CD4-positive, CD25-positive, alpha-beta regulatory T cell (primary cell): ENCODE results near the gene MEDAG. TPM values are rescaled to one million over a fixed set of nuclear protein-coding genes. Genes with fewer than 3 reads are reported as not detected.

Experiments used
- ATAC-seq, 2 donors: fragments of 150-1000 bp; cut with Tn5 transposase; one replicate each; pipeline ENCODE4 v1.10.0; 2021; ENCODE audit warnings: low read depth in 2 of 2, moderate number of reproducible peaks in 2 of 2, moderate library complexity in 1 of 2
- DNase-seq, 3 donors: peaks; one replicate each; pipeline versions ENCODE4 v3.0.0 to v3.0.0-alpha.2; 2012 to 2022; ENCODE audit warnings: mixed read lengths in 1 of 3
- H3K27ac ChIP-seq: one replicate; pipeline ENCODE4 v1.7.0; 2013; ENCODE audit warnings: mild to moderate bottlenecking, low read length; ENCODE audit not compliant: insufficient read depth, poor library complexity, severe bottlenecking
- H3K27me3 ChIP-seq: one replicate; pipeline ENCODE4 v1.7.0; 2013; ENCODE audit warnings: low read length; ENCODE audit not compliant: control insufficient read depth, insufficient read depth
- H3K36me3 ChIP-seq: one replicate; pipeline ENCODE4 v1.7.0; 2013; ENCODE audit warnings: mild to moderate bottlenecking, low read length, moderate library complexity; ENCODE audit not compliant: control insufficient read depth, insufficient read depth
- H3K4me1 ChIP-seq: 2 replicates; pipeline ENCODE4 v1.7.0; 2013; ENCODE audit warnings: mild to moderate bottlenecking, low read length; ENCODE audit not compliant: insufficient read depth, control insufficient read depth, poor library complexity, severe bottlenecking
- H3K4me3 ChIP-seq: one replicate; pipeline ENCODE4 v1.7.0; 2013; ENCODE audit warnings: low read depth, mild to moderate bottlenecking, low read length, moderate library complexity
- H3K9me3 ChIP-seq, 2 experiments: 1 replicate in 1 of 2; 2 replicates in 1 of 2; pipeline ENCODE4 v1.7.0; 2013; ENCODE audit warnings: low read length in 2 of 2, mild to moderate bottlenecking in 1 of 2, moderate library complexity in 1 of 2; ENCODE audit not compliant: control insufficient read depth in 2 of 2
- H3K27ac Mint-ChIP-seq, 3 donors: one replicate each; pipeline ENCODE4 v1.8.0; 2020 to 2022; ENCODE audit warnings: mild to moderate bottlenecking in 3 of 3, mixed read lengths in 3 of 3, moderate library complexity in 2 of 3
- H3K27me3 Mint-ChIP-seq: one replicate; pipeline ENCODE4 v1.8.0; 2022; ENCODE audit warnings: mild to moderate bottlenecking, mixed read lengths
- H3K36me3 Mint-ChIP-seq: one replicate; pipeline ENCODE4 v1.8.0; 2020; ENCODE audit warnings: mixed read lengths
- H3K4me1 Mint-ChIP-seq, 4 donors: one replicate each; pipeline ENCODE4 v1.8.0; 2020 to 2022; ENCODE audit warnings: mixed read lengths in 4 of 4, mild to moderate bottlenecking in 1 of 4
- H3K4me3 Mint-ChIP-seq, 4 donors: one replicate each; pipeline ENCODE4 v1.8.0; 2020 to 2022; ENCODE audit warnings: mild to moderate bottlenecking in 4 of 4, mixed read lengths in 4 of 4, moderate library complexity in 3 of 4
- H3K9me3 Mint-ChIP-seq, 7 donors: one replicate each; pipeline ENCODE4 v1.8.0; 2020 to 2022; ENCODE audit warnings: mixed read lengths in 7 of 7, mild to moderate bottlenecking in 3 of 7, moderate library complexity in 2 of 7
- polyA plus RNA-seq, 4 donors: library from polyadenylated mRNA; unstranded; fragments of 300-500 nt; fragmentation: Illumina TruSeq; gene quantifications; one replicate each; pipeline ENCODE4 v1.2.3, GENCODE V29; 2021
- total RNA-seq: library from RNA; stranded (reverse); gene quantifications from one replicate; pipeline ENCODE4 v1.2.3, GENCODE V29; 2022

Gene MEDAG
- total and polyA plus RNA-seq, 5 donors from 2014 or later = 0.11 TPM; not detected in 4

DNA sequence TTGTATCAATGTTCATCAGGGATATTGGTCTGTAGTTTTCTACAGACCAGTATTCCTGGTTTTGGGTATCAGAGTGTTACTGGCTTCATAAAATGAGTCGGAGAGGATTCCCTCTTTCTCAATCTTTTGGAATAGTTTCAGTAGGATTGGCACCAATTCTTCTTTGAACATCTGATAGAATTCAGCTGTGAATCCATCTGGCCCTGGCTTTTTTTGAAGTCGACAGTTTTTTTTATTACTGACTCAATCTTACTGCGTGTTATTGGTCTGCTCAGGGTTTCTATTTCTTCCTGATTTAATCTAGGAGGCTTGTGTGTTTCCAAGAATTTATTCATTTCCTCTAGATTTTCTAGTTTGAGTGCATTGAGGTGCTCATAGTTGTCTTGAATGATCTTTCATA lies 37.8 kb downstream of the MEDAG start:
- Mint-ChIP-seq H3K36me3 (no peaks in the 10 kb centered on the region), H3K27me3 (peaks cover 31% of the 10 kb centered on the region), H3K4me3 (no peak overlapping the region), H3K27ac (no peak overlapping the region), H3K9me3 (peaks cover 0 to 11% (median 6%) of the 10 kb centered on the region in 7 donors), H3K4me1 (no peaks in the 10 kb centered on the region)
- Histone ChIP-seq H3K27ac (no peak overlapping the region), H3K9me3 (no peaks in the 10 kb centered on the region), H3K36me3 (no peaks in the 10 kb centered on the region), H3K4me1 (no peaks in the 10 kb centered on the region), H3K4me3 (no peak overlapping the region), H3K27me3 (peaks cover 2% of the 10 kb centered on the region)
- DNase-seq (no peak), ATAC-seq (no peak)

DNA sequence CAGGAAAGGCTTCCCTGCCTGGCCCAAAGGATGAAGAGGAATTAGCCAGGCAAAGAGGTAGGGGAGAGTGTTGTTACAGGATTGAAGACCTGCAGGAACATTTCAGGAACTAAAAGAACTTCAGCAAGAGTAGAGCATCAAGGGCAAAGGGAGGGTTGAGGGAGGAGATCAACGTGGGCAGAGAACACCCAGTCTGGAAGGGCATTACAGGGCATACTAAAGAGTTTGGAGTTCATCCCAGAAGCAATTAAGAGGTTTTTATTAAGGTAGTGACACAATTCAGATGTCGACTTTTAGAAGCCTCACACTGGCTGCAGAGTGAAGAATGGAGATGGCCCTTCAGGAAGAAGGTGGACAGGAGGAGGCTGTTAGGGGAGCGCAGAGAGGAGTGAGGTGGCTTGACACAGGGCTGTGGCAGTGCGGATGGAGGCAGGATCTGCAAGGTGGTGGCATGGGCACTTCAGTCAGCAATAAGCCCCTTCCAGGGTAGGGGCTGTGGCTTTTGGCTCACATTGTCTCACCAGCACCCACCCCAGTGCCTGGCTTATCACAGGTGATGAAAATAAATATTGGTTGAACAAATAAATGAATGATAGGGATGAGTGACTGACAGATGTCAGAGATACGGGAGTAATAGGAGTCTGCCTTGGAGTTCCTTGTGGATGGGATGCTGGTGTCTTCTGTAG lies 51.3 kb downstream of the MEDAG start:
- Mint-ChIP-seq H3K4me1 (no peaks in the 10 kb centered on the region), H3K27me3 (peaks cover 26% of the 10 kb centered on the region), H3K27ac (no peak overlapping the region), H3K9me3 (peaks cover 0 to 26% (median 6%) of the 10 kb centered on the region in 7 donors), H3K36me3 (no peaks in the 10 kb centered on the region), H3K4me3 (no peak overlapping the region)
- Histone ChIP-seq H3K27me3 (peaks cover 14% of the 10 kb centered on the region), H3K36me3 (no peaks in the 10 kb centered on the region), H3K4me3 (no peak overlapping the region), H3K9me3 (peaks cover 0 to 3% of the 10 kb centered on the region in 2 experiments), H3K4me1 (no peaks in the 10 kb centered on the region), H3K27ac (no peak overlapping the region)
- DNase-seq (no peak), ATAC-seq (no peak)

GRCh38 chr13:30959678-30960077 lies 53.6 kb downstream of the MEDAG start:
- H3K27ac ChIP-seq = no peak overlapping the region
- ATAC-seq = no peak
- H3K36me3 ChIP-seq = no peaks in the 10 kb centered on the region
- H3K9me3 ChIP-seq = peaks cover 0 to 3% of the 10 kb centered on the region in 2 experiments
- Mint-ChIP-seq H3K36me3 (no peaks in the 10 kb centered on the region), H3K27me3 (peaks cover 26% of the 10 kb centered on the region), H3K27ac (no peak overlapping the region), H3K4me1 (no peaks in the 10 kb centered on the region), H3K9me3 (peaks cover 0 to 27% (median 6%) of the 10 kb centered on the region in 7 donors), H3K4me3 (no peak overlapping the region)
- H3K4me3 ChIP-seq = no peak overlapping the region
- no peak for DNase-seq
- H3K27me3 ChIP-seq = peaks cover 16% of the 10 kb centered on the region
- H3K4me1 ChIP-seq = no peaks in the 10 kb centered on the region

DNA sequence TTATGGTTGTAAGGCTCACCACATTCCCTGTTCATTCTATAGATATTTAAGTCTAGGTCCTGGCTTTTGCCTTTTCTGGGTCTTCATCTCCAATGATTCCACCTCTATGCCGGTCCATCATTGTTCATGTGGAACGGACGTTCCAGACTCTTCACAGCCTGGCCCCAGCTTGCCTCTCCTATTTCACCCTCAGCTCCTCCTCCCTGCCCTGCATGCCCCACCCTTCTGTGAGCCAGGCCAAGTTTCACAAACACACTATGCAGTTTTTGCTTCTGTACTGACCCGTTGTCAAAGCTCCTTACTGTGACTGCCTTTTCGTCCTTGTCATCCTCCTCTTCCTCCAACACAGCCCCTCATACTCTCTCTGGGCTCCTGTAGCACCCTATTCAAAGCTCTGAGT lies 57.7 kb downstream of the MEDAG start:
- peaks cover 0 to 23% (median 6%) of the 10 kb centered on the region in 7 donors for H3K9me3 Mint-ChIP-seq
- DNase-seq (no peak), ATAC-seq (no peak)
- H3K9me3 ChIP-seq = peaks cover 0 to 3% of the 10 kb centered on the region in 2 experiments
- H3K4me1 Mint-ChIP-seq = no peaks in the 10 kb centered on the region
- peaks cover 15% of the 10 kb centered on the region for H3K27me3 ChIP-seq
- H3K27me3 Mint-ChIP-seq = peaks cover 19% of the 10 kb centered on the region
- H3K4me3 Mint-ChIP-seq = no peak overlapping the region
- no peak overlapping the region for H3K27ac ChIP-seq
- no peaks in the 10 kb centered on the region for H3K36me3 ChIP-seq
- no peak overlapping the region for H3K4me3 ChIP-seq
- H3K27ac Mint-ChIP-seq = no peak overlapping the region
- no peaks in the 10 kb centered on the region for H3K36me3 Mint-ChIP-seq
- H3K4me1 ChIP-seq = no peaks in the 10 kb centered on the region

GRCh38 chr13:30965380-30965779 lies 59.3 kb downstream of the MEDAG start:
- Mint-ChIP-seq H3K27ac (no peak overlapping the region), H3K36me3 (no peaks in the 10 kb centered on the region), H3K4me1 (no peaks in the 10 kb centered on the region), H3K9me3 (peaks cover 0 to 12% (median 0%) of the 10 kb centered on the region in 7 donors), H3K4me3 (no peak overlapping the region), H3K27me3 (peaks cover 22% of the 10 kb centered on the region)
- DNase-seq (no peak), ATAC-seq (no peak)
- Histone ChIP-seq H3K9me3 (no peaks in the 10 kb centered on the region), H3K27ac (no peak overlapping the region), H3K4me1 (no peaks in the 10 kb centered on the region), H3K27me3 (peaks cover 9% of the 10 kb centered on the region), H3K4me3 (no peak overlapping the region), H3K36me3 (no peaks in the 10 kb centered on the region)

- no peak for DNase-seq
- Histone ChIP-seq H3K4me1 (no peaks in the 10 kb centered on the region), H3K9me3 (no peaks in the 10 kb centered on the region), H3K27ac (no peak overlapping the region), H3K27me3 (peaks cover 12% of the 10 kb centered on the region), H3K36me3 (no peaks in the 10 kb centered on the region), H3K4me3 (no peak overlapping the region)
- peaks cover 24% of the 10 kb centered on the region for H3K27me3 Mint-ChIP-seq
- peaks cover 0 to 11% (median 0%) of the 10 kb centered on the region in 7 donors for H3K9me3 Mint-ChIP-seq
- H3K4me3 Mint-ChIP-seq = no peak overlapping the region
- ATAC-seq = no peak
- no peaks in the 10 kb centered on the region for H3K4me1 Mint-ChIP-seq
- H3K36me3 Mint-ChIP-seq = no peaks in the 10 kb centered on the region
- no peak overlapping the region for H3K27ac Mint-ChIP-seq
These were observed 60.0 kb downstream of the MEDAG start for GRCh38 chr13:30966101-30966500.

DNA sequence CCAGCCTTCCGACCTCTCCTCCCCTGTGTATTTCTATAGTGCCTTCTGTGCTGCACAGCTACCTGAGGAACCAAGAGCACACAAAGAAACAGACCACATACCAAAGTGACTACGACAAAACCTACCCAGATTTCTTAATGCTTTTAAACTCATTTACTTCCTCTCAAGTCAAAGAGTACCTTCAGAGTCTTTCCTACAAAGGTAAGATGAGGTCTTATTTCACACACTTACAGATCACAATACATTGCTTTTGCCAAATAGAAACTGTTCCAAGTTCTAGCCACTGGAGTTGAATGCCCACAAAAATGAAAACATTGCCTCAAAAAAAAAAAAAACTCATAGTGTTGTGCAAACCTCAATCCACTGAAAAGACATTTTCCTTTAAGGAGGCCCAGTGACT lies 62.8 kb downstream of the MEDAG start:
- H3K27ac ChIP-seq = no peak overlapping the region
- peaks cover 0 to 3% (median 0%) of the 10 kb centered on the region in 7 donors for H3K9me3 Mint-ChIP-seq
- H3K36me3 ChIP-seq = no peaks in the 10 kb centered on the region
- no peaks in the 10 kb centered on the region for H3K4me1 Mint-ChIP-seq
- H3K4me1 ChIP-seq = no peaks in the 10 kb centered on the region
- H3K4me3 Mint-ChIP-seq = no peak overlapping the region
- DNase-seq = no peak
- no peaks in the 10 kb centered on the region for H3K36me3 Mint-ChIP-seq
- no peaks in the 10 kb centered on the region for H3K9me3 ChIP-seq
- no peak overlapping the region for H3K27ac Mint-ChIP-seq
- peaks cover 32% of the 10 kb centered on the region for H3K27me3 Mint-ChIP-seq
- ATAC-seq = no peak
- H3K4me3 ChIP-seq = no peak overlapping the region
- H3K27me3 ChIP-seq = peaks cover 15% of the 10 kb centered on the region

DNA sequence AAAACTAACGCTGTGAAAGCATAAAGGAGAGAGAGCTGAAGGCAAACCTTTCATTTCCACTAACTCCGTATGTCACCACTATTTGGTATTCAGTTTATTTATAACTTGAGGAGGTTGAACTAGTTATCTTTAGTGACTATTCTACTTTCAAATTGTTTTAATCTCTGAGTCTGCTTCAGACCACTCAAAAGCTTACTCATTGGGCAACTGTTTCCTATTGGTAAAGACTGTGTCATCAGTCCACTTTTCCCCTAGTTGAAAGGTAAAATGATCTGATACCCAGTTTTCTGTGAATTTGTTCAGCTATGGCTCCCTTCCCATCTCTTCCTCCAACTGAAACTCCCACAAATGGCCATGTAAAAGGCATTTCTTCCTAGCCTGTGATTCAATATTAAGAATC lies 65.5 kb downstream of the MEDAG start:
- no peak overlapping the region for H3K4me3 Mint-ChIP-seq
- peaks cover 0 to 2% (median 0%) of the 10 kb centered on the region in 7 donors for H3K9me3 Mint-ChIP-seq
- ATAC-seq = no peak
- H3K27ac Mint-ChIP-seq = no peak overlapping the region
- DNase-seq = no peak
- no peak overlapping the region for H3K27ac ChIP-seq
- H3K4me1 ChIP-seq = no peaks in the 10 kb centered on the region
- no peaks in the 10 kb centered on the region for H3K36me3 Mint-ChIP-seq
- no peaks in the 10 kb centered on the region for H3K9me3 ChIP-seq
- no peaks in the 10 kb centered on the region for H3K36me3 ChIP-seq
- peaks cover 12% of the 10 kb centered on the region for H3K27me3 ChIP-seq
- H3K4me1 Mint-ChIP-seq = no peaks in the 10 kb centered on the region
- no peak overlapping the region for H3K4me3 ChIP-seq
- H3K27me3 Mint-ChIP-seq = peaks cover 45% of the 10 kb centered on the region
